ENCODE measurements around the gene INHA.

INHA gene

GRCh38 chr2:219621935-219622334, 49.8 kb downstream of the INHA start:
- Histone ChIP-seq H3K36me3 (ENCODE audit: control insufficient read depth, insufficient read depth, low read length) (no peaks in the 10 kb centered on the region), H3K9me3 (ENCODE audit: control insufficient read depth, low read length) (no peaks in the 10 kb centered on the region), H3K27me3 (ENCODE audit: control insufficient read depth, insufficient read depth, low read length, poor library complexity, severe bottlenecking) (peaks cover 27% of the 10 kb centered on the region), H3K4me1 (ENCODE audit: control insufficient read depth, insufficient read depth, low read length) (no peaks in the 10 kb centered on the region), H3K27ac (ENCODE audit: insufficient read depth, low read depth, low read length, poor library complexity, severe bottlenecking) (no peak overlapping the region), H3K4me3 (ENCODE audit: insufficient read depth, low read depth, low read length) (no peak overlapping the region)
- 73 to 81% methylated on average over 4 of the region's 4 CpGs for WGBS, 2 experiments

DNA sequence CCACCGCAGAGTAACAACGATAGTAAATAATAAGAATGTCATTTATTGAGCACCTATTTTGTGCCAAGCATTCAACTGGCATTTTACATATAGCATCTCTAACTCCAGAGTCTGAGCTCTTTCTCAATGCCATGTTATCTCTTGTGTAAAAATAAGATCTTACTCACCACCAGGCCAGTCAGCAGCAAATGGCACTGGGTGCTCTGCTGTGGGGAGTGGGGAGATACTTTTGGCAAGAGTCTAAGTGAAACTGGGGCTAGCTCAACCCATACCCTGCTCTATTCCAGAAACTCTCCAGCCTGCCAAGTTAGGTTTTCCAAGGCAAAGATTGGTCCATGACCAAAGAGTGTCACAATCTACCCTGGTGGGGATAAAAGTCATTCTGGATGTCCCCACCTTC, 50.4 kb downstream of the INHA start:
- no peak overlapping the region for H3K4me3 ChIP-seq (ENCODE audit: insufficient read depth, low read depth, low read length)
- no peaks in the 10 kb centered on the region for H3K9me3 ChIP-seq (ENCODE audit: control insufficient read depth, low read length)
- no peaks in the 10 kb centered on the region for H3K36me3 ChIP-seq (ENCODE audit: control insufficient read depth, insufficient read depth, low read length)
- H3K27ac ChIP-seq (ENCODE audit: insufficient read depth, low read depth, low read length, poor library complexity, severe bottlenecking): no peak overlapping the region
- 100% methylated on average over 1 to 2 of the region's 2 CpGs for WGBS, 2 experiments
- peaks cover 32% of the 10 kb centered on the region for H3K27me3 ChIP-seq (ENCODE audit: control insufficient read depth, insufficient read depth, low read length, poor library complexity, severe bottlenecking)
- H3K4me1 ChIP-seq (ENCODE audit: control insufficient read depth, insufficient read depth, low read length): no peaks in the 10 kb centered on the region

DNA sequence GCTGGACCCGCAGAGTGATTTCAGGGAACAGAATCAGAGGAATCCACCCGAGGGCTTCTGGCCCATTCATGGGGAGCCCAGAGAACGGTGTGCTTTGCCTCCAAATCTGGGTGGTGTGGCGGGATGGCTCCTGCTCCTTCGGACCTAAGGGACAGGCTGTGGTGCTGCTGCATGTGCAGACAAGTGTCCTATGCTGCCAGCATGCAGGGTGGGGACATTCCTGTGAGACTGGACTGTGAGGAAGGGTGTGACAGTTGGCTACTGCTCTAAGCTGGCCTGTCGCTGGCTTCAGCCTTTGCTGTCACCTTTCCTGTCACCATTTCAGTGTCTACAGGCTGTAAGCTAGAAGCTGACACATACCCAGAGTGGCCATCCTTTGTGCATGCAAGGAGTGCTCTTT, 52.5 kb downstream of the INHA start:
- H3K27me3 ChIP-seq (ENCODE audit: control insufficient read depth, insufficient read depth, low read length, poor library complexity, severe bottlenecking): peaks cover 43% of the 10 kb centered on the region
- H3K36me3 ChIP-seq (ENCODE audit: control insufficient read depth, insufficient read depth, low read length): no peaks in the 10 kb centered on the region
- peaks cover 7% of the 10 kb centered on the region for H3K4me1 ChIP-seq (ENCODE audit: control insufficient read depth, insufficient read depth, low read length)
- no peaks in the 10 kb centered on the region for H3K9me3 ChIP-seq (ENCODE audit: control insufficient read depth, low read length)
- 88 to 90% methylated on average over 6 of the region's 6 CpGs for WGBS, 2 experiments
- no peak overlapping the region for H3K4me3 ChIP-seq (ENCODE audit: insufficient read depth, low read depth, low read length)
- H3K27ac ChIP-seq (ENCODE audit: insufficient read depth, low read depth, low read length, poor library complexity, severe bottlenecking): no peak overlapping the region

DNA sequence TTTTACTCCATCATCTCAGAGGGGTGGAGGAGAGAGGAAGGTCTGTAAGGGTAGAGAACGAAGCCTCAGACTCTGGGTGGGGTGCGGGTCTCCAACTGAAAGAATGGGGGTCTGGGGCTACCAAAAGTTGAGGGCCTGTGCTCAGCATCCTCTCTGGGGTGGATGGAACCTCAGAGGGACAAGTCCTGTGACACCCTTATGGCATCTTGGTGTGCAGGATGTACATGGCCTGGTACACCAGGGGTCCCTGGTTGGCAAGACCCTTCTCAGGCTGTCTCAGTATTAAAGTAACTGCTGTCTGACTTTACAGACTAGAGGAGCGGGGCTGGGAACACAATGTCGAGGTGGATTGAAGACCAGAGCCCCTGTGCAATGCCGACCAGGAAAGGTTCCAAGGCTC, 53.1 kb downstream of the INHA start:
- WGBS, 2 experiments: 92 to 94% methylated on average over 5 of the region's 5 CpGs
- Histone ChIP-seq H3K27me3 (ENCODE audit: control insufficient read depth, insufficient read depth, low read length, poor library complexity, severe bottlenecking) (peaks cover 43% of the 10 kb centered on the region), H3K27ac (ENCODE audit: insufficient read depth, low read depth, low read length, poor library complexity, severe bottlenecking) (no peak overlapping the region)

More for the DNA sequence above, 53.1 kb downstream of the INHA start:
- Histone ChIP-seq H3K4me3 (ENCODE audit: insufficient read depth, low read depth, low read length) (no peak overlapping the region), H3K36me3 (ENCODE audit: control insufficient read depth, insufficient read depth, low read length) (no peaks in the 10 kb centered on the region), H3K9me3 (ENCODE audit: control insufficient read depth, low read length) (no peaks in the 10 kb centered on the region), H3K4me1 (ENCODE audit: control insufficient read depth, insufficient read depth, low read length) (peaks cover 7% of the 10 kb centered on the region)
